ENCODE data around the gene MICU1.

Gene MICU1

GRCh38 chr10:72356987-72357386 lies 268.9 kb downstream of the MICU1 start:
- no peaks in the 10 kb centered on the region for H4K20me1 ChIP-seq (ENCODE audit: low read depth, low read length)
- 0 out of 2 replicates have a peak, but pooled peaks cover 4% of the 10 kb centered on the region for H3F3A ChIP-seq (ENCODE audit: insufficient read depth)

GRCh38 chr10:72356115-72356514 lies 269.8 kb downstream of the MICU1 start:
- Histone ChIP-seq H3K27me3 (ENCODE audit: low read length) (no peaks in the 10 kb centered on the region), H3K9ac (ENCODE audit: low read length) (no peak overlapping the region)
- no peak for TF ChIP-seq EZH2phosphoT487 (conservative IDR thresholded peaks at IDR 0.05; ENCODE audit: low read length)
- TF ChIP-seq CTCF (IDR thresholded peaks at IDR 0.05; ENCODE audit: insufficient read depth, low read length, poor library complexity, severe bottlenecking) = no peak

More at GRCh38 chr10:72356987-72357386, 268.9 kb downstream of the MICU1 start:
- H3K27me3 ChIP-seq (ENCODE audit: low read length) = no peaks in the 10 kb centered on the region
- peaks cover 24% of the 10 kb centered on the region for H3K79me2 ChIP-seq (ENCODE audit: insufficient read depth, low read length)
- H3K9me2 ChIP-seq (replicated peaks; ENCODE audit: insufficient read depth, low read length) = no peaks in the 10 kb centered on the region
- TF ChIP-seq CTCF (IDR thresholded peaks at IDR 0.05; ENCODE audit: insufficient read depth, low read length, poor library complexity, severe bottlenecking) (no peak), EZH2phosphoT487 (conservative IDR thresholded peaks at IDR 0.05; ENCODE audit: low read length) (no peak)
- no peak overlapping the region for H2AFZ ChIP-seq (ENCODE audit: low read depth, low read length, severe bottlenecking)
- H3K27ac ChIP-seq (ENCODE audit: low read depth, low read length) = no peak overlapping the region
- no peak overlapping the region for H3K4me2 ChIP-seq (ENCODE audit: low read depth, low read length, poor library complexity, severe bottlenecking)
- no peak overlapping the region for H3K9ac ChIP-seq (ENCODE audit: low read length)
- H3K9me3 ChIP-seq (ENCODE audit: insufficient read depth, low read length) = no peaks in the 10 kb centered on the region
- no peak overlapping the region for H3K4me3 ChIP-seq (ENCODE audit: insufficient read depth, low read length, poor library complexity, severe bottlenecking)
- no peaks in the 10 kb centered on the region for H3K36me3 ChIP-seq (ENCODE audit: low read length)

GRCh38 chr10:72355214-72355555 lies 270.7 kb downstream of the MICU1 start:
- Histone ChIP-seq H3K4me2 (ENCODE audit: low read depth, low read length, poor library complexity, severe bottlenecking) (peak overlapping the region; percentile 86), H3K36me3 (ENCODE audit: low read length) (no peaks in the 10 kb centered on the region), H2AFZ (ENCODE audit: low read depth, low read length, severe bottlenecking) (peak overlapping the region; percentile 87), H3K79me2 (ENCODE audit: insufficient read depth, low read length) (peaks cover 40% of the 10 kb centered on the region), H3K9me3 (ENCODE audit: insufficient read depth, low read length) (no peaks in the 10 kb centered on the region), H3K9me2 (replicated peaks; ENCODE audit: insufficient read depth, low read length) (no peaks in the 10 kb centered on the region), H3K27me3 (ENCODE audit: low read length) (no peaks in the 10 kb centered on the region), H3F3A (ENCODE audit: insufficient read depth) (0 out of 2 replicates have a peak, but pooled peaks cover 4% of the 10 kb centered on the region), H3K4me3 (ENCODE audit: insufficient read depth, low read length, poor library complexity, severe bottlenecking) (peak overlapping the region; percentile 93), H4K20me1 (ENCODE audit: low read depth, low read length) (no peaks in the 10 kb centered on the region), H3K9ac (ENCODE audit: low read length) (peak overlapping the region; percentile 88), H3K27ac (ENCODE audit: low read depth, low read length) (0 out of 2 replicates have a peak overlapping the region, but pooled peaks have one; percentile 82)
- no peak for TF ChIP-seq EZH2phosphoT487 (conservative IDR thresholded peaks at IDR 0.05; ENCODE audit: low read length)
- TF ChIP-seq CTCF (IDR thresholded peaks at IDR 0.05; ENCODE audit: insufficient read depth, low read length, poor library complexity, severe bottlenecking) = no peak

More at GRCh38 chr10:72356115-72356514, 269.8 kb downstream of the MICU1 start:
- H3K79me2 ChIP-seq (ENCODE audit: insufficient read depth, low read length) = peaks cover 32% of the 10 kb centered on the region
- H3K27ac ChIP-seq (ENCODE audit: low read depth, low read length) = no peak overlapping the region
- H3K4me2 ChIP-seq (ENCODE audit: low read depth, low read length, poor library complexity, severe bottlenecking) = no peak overlapping the region
- H3K36me3 ChIP-seq (ENCODE audit: low read length) = no peaks in the 10 kb centered on the region
- no peaks in the 10 kb centered on the region for H4K20me1 ChIP-seq (ENCODE audit: low read depth, low read length)
- H3K9me3 ChIP-seq (ENCODE audit: insufficient read depth, low read length) = no peaks in the 10 kb centered on the region
- H2AFZ ChIP-seq (ENCODE audit: low read depth, low read length, severe bottlenecking) = no peak overlapping the region
- H3K4me3 ChIP-seq (ENCODE audit: insufficient read depth, low read length, poor library complexity, severe bottlenecking) = no peak overlapping the region
- H3F3A ChIP-seq (ENCODE audit: insufficient read depth) = 0 out of 2 replicates have a peak, but pooled peaks cover 4% of the 10 kb centered on the region
- no peaks in the 10 kb centered on the region for H3K9me2 ChIP-seq (replicated peaks; ENCODE audit: insufficient read depth, low read length)

All from SU-DHL-6 (cell line).